Activated CD8-positive, alpha-beta T cell treated with anti-CD3 and anti-CD28 coated beads for 36 hours (primary cell): ENCODE data around the gene PTPRQ. TPM values are rescaled to one million over a fixed set of nuclear protein-coding genes. Genes with fewer than 3 reads are reported as not detected.

Experiments
- ATAC-seq: fragments of 200-7000 bp; cut with Tn5 transposase; one replicate; pipeline ENCODE4 v1.10.0; 2021; ENCODE audit warnings: mild to moderate bottlenecking, moderate library complexity
- CTCF ChIA-PET: fragments of 350-600 bp; sonication (Branson Sonifier 250); formaldehyde crosslinking; loops from one replicate; lab custom pipeline; 2021; ENCODE audit warnings: antibody characterized with exemption; lab: Charles Lee
- POLR2A ChIA-PET: fragments of 350-600 bp; sonication (Branson Sonifier 250); formaldehyde crosslinking; loops from one replicate; lab custom pipeline; 2021; ENCODE audit warnings: antibody characterized with exemption; lab: Charles Lee
- DNase-seq: peaks from one replicate; pipeline ENCODE4 v3.0.0-alpha.2; 2020
- H3K27ac Mint-ChIP-seq: one replicate; pipeline ENCODE4 v1.8.0; 2021; ENCODE audit warnings: mild to moderate bottlenecking, mixed read lengths
- H3K27me3 Mint-ChIP-seq: one replicate; pipeline ENCODE4 v1.8.0; 2021; ENCODE audit warnings: mixed read lengths
- H3K36me3 Mint-ChIP-seq: one replicate; pipeline ENCODE4 v1.8.0; 2021; ENCODE audit warnings: low read depth, mixed read lengths
- H3K4me1 Mint-ChIP-seq: one replicate; pipeline ENCODE4 v1.8.0; 2021; ENCODE audit warnings: low read depth, mixed read lengths
- H3K4me3 Mint-ChIP-seq: one replicate; pipeline ENCODE4 v1.8.0; 2021; ENCODE audit warnings: mild to moderate bottlenecking, moderate library complexity, mixed read lengths
- H3K9me3 Mint-ChIP-seq: one replicate; pipeline ENCODE4 v1.8.0; 2021; ENCODE audit warnings: mixed read lengths
- CTCF ChIP-seq: fragments of 200-600 bp; IDR thresholded peaks from one replicate; pipeline ENCODE4 v1.8.0; 2022; ENCODE audit warnings: antibody characterized with exemption, mild to moderate bottlenecking
- intact Hi-C: fragments of 100-400 bp; cut with micrococcal nuclease; formaldehyde crosslinking; loops from one replicate; pipeline ENCODE4 v1.10.0; 2022
- total RNA-seq, 2 experiments: library from RNA; stranded (reverse); gene quantifications; one replicate each; pipeline ENCODE4 v1.2.3, GENCODE V29; 2021

Gene PTPRQ
- total RNA-seq, 2 experiments from 2014 or later: not detected

- H3K4me1 Mint-ChIP-seq: no peaks in the 10 kb centered on the region
- no peaks in the 10 kb centered on the region for H3K27me3 Mint-ChIP-seq
- intact Hi-C loops: no loop called here
- no peak overlapping the region for H3K4me3 Mint-ChIP-seq
- no peak overlapping the region for H3K27ac Mint-ChIP-seq
- ATAC-seq: no peak
- ChIA-PET POLR2A (no interaction called here), CTCF (no interaction called here)
- no peaks in the 10 kb centered on the region for H3K36me3 Mint-ChIP-seq
- DNase-seq: no peak
- TF ChIP-seq CTCF: no peak
- H3K9me3 Mint-ChIP-seq: no peaks in the 10 kb centered on the region
Observed at GRCh38 chr12:80641936-80642335, 197.9 kb downstream of the PTPRQ start.

- no peaks in the 10 kb centered on the region for H3K9me3 Mint-ChIP-seq
- ATAC-seq (no peak), DNase-seq (no peak)
- no peak overlapping the region for H3K27ac Mint-ChIP-seq
- no peak for TF ChIP-seq CTCF
- H3K4me3 Mint-ChIP-seq: no peak overlapping the region
- CTCF ChIA-PET: no interaction called here
- H3K36me3 Mint-ChIP-seq: no peaks in the 10 kb centered on the region
- H3K27me3 Mint-ChIP-seq: no peaks in the 10 kb centered on the region
- H3K4me1 Mint-ChIP-seq: no peaks in the 10 kb centered on the region
- intact Hi-C loops: no loop called here
- POLR2A ChIA-PET: no interaction called here
Observed at GRCh38 chr12:80643961-80644360, 199.9 kb downstream of the PTPRQ start.

GRCh38 chr12:80648881-80649280 is 204.8 kb downstream of the PTPRQ start:
- Mint-ChIP-seq H3K4me1 (no peaks in the 10 kb centered on the region), H3K4me3 (no peak overlapping the region), H3K36me3 (no peaks in the 10 kb centered on the region), H3K27ac (no peak overlapping the region), H3K9me3 (no peaks in the 10 kb centered on the region), H3K27me3 (no peaks in the 10 kb centered on the region)
- intact Hi-C loops: no loop called here
- TF ChIP-seq CTCF: no peak
- ChIA-PET CTCF (no interaction called here), POLR2A (no interaction called here)
- ATAC-seq (no peak), DNase-seq (no peak)

- H3K36me3 Mint-ChIP-seq: no peaks in the 10 kb centered on the region
- intact Hi-C loops: no loop called here
Observed at GRCh38 chr12:80655751-80656150, 211.7 kb downstream of the PTPRQ start.

GRCh38 chr12:80659512-80660063 is 215.6 kb downstream of the PTPRQ start:
- Mint-ChIP-seq H3K9me3 (peaks cover 4% of the 10 kb centered on the region), H3K4me3 (no peak overlapping the region), H3K27me3 (no peaks in the 10 kb centered on the region), H3K36me3 (no peaks in the 10 kb centered on the region), H3K27ac (no peak overlapping the region), H3K4me1 (no peaks in the 10 kb centered on the region)
- ATAC-seq (no peak), DNase-seq (no peak)
- TF ChIP-seq CTCF: no peak
- ChIA-PET POLR2A (no interaction called here), CTCF (no interaction called here)
- intact Hi-C loops: no loop called here

More at GRCh38 chr12:80655751-80656150, 211.7 kb downstream of the PTPRQ start:
- H3K4me3 Mint-ChIP-seq: no peak overlapping the region
- H3K27me3 Mint-ChIP-seq: no peaks in the 10 kb centered on the region
- ChIA-PET CTCF (no interaction called here), POLR2A (no interaction called here)
- no peaks in the 10 kb centered on the region for H3K4me1 Mint-ChIP-seq
- ATAC-seq (no peak), DNase-seq (no peak)
- no peak overlapping the region for H3K27ac Mint-ChIP-seq
- no peak for TF ChIP-seq CTCF
- H3K9me3 Mint-ChIP-seq: peaks cover 4% of the 10 kb centered on the region
